NOMO-1 treated with dmso at 0.1 percent for 144 hours (cell line): ENCODE measurements around the gene MBNL2.

Experiments used
- DNase-seq: peaks from one replicate; lab custom pipeline; 2025; ENCODE audit not compliant: unreplicated experiment; lab: John Stamatoyannopoulos, UW

Gene MBNL2

DNA sequence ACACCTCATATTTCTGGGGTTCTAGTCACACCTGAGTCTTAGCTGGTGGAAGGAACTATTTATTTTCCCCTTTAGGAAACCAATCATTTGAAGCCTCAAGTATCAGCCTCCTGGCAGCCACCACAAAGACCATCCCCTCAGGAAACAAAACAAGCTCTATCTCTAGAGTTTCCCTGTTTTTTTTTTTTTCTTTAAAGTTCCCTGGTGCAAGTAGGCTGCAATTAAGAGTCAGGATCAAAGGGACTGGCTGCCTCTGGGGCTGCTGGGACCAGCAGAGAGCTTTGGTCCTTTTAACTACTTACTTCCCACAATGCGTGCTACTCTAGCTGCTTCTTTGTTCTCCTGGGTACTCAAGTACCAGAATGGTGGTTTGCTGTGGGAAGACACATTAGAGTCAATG, 11.4 kb downstream of the MBNL2 start:
- no peak for DNase-seq

DNA sequence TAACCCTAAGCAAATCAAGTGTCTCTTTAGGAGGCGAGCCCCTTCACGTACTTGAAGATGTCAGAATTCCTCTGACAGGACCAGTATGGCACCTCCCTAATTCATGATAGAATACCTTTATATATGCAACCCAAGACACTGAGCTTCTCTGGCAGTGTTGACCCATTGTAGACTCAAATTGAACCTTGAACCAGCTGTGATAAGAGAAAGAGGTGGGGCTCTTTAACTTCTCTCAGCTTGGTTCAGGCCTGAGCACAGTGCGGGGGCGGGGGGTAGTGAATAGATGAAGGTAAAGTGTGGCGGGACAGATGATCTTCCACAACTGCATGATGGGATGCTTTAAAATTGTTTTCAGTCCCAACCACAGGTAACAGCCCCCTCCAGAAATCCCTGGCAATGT, 12.1 kb downstream of the MBNL2 start:
- no peak for DNase-seq

DNA sequence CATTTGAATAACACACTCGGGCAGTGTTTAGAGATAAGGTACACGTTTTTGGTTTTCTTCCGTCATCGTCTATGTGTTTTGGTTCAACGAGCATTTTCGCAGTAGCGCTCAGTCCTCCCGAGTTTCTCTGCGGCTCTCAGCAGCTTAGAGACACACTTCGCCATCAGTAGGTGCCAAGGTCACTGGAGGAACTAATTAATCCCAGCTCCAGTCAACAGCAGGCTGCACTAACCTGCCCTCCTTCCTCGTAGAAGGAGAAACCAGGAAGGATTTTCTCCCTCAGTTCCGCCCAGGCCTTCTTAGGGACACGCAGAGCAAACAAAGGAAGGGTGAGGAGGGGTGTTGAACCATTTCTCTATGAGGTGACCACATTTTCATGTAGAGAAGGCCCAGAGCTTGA, 12.6 kb downstream of the MBNL2 start:
- DNase-seq: no peak

DNA sequence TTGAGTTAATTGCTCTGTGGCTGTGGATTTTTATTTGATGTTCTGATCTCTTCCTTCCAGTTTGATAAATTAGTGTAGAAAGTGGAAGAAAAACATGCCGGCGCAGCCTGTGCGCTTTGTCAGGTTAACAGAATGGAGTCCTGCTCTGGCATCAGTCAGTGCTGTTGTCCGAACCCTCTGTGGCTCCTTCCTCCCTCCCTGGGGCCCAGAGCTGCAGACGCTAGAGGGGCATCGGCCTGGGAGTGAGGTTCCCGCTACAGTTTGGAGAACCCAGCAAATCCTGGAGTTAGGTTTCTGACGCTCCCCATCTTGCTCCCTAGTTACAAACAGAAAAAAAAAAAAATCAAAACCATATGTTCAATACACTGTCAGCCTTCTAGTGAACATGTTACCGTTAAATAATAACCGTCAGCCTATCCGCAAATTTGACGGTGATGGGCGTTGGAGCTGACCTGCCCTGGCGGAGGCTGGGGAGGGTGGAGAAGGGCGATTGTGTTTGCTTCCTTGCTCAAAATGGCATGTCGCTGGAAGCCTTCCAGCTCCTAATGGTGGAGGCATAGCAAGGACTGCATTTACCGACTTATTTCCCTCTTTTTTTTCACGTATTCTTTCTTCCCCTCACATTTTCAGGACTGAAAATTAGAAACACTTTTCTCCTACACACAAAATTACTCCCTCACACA, 13.6 kb downstream of the MBNL2 start:
- DNase-seq: no peak

DNA sequence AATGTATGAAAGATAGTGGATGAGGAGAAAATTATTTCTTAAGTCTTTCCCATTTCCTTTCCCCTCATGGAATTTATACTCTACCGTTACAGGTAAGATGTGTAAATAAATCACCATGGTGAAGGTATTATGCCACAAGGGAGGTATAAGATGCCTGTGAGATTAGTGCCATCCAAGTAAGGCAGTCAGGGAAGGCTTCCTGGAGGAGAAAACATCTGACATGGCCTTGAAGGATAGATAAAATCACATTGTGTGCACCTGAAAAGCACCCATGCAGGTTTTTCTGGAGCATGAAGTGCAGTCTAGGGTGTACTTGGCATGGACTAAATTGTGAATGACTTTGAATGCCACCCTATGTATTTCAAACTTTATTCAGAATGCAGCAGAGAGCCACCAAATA, 15.3 kb downstream of the MBNL2 start:
- no peak for DNase-seq

DNA sequence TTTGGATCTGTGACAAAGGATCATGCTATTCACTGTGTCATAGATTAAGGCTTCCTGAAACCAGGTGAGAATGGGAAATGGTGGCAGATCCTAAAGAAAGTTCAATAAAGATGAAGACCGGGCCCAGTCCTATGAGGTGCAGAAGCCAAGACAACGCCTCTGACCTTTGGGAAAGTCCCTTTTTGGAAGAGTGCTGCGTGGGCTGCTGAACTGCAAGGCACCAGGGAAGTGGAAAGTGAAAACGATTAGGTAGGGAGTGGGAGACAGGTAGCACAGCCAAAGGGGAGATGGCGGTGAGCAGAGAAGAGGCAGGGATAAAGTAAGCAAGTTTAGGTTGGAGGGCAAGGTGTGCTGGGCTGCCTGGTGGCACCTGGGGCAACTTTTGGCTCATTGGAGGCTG, 16.3 kb downstream of the MBNL2 start:
- DNase-seq: no peak

DNA sequence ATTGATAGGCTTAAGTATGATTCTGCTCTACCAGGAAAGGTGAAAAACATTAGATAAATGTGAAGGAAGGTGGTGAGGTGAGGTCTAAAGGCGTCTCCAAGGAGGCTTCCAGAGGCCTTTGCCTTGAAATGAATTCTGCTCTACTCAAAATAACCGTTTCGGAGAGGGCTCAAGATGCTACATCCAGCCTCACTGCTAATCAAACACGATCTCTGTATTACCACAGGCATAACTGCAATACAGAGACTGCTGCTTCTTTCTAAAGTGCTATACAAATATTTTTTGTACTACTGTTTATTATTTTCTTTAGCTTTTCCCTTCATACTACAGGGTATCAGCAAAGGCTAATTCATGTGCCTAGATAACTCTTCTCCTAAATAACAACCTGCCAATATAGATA, 16.8 kb downstream of the MBNL2 start:
- no peak for DNase-seq

DNA sequence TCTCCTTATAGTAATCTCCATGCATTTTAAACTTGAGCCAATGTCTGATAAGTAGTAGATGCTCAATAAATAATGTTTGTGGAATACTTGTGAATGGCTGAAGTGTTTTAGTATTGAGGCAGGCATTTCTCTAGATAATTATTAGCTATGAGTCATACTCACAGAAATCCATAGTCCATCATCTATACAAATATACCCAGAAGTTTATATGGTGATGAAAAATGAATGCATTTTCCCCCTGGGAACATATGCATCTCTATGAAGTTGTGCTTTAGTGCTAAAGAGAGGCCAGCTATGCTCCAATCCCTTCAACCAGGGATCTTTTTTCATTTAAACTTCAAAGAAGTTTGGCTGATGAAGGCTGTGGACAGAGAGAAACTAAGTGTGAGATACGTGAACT, 17.2 kb downstream of the MBNL2 start:
- DNase-seq: no peak

DNA sequence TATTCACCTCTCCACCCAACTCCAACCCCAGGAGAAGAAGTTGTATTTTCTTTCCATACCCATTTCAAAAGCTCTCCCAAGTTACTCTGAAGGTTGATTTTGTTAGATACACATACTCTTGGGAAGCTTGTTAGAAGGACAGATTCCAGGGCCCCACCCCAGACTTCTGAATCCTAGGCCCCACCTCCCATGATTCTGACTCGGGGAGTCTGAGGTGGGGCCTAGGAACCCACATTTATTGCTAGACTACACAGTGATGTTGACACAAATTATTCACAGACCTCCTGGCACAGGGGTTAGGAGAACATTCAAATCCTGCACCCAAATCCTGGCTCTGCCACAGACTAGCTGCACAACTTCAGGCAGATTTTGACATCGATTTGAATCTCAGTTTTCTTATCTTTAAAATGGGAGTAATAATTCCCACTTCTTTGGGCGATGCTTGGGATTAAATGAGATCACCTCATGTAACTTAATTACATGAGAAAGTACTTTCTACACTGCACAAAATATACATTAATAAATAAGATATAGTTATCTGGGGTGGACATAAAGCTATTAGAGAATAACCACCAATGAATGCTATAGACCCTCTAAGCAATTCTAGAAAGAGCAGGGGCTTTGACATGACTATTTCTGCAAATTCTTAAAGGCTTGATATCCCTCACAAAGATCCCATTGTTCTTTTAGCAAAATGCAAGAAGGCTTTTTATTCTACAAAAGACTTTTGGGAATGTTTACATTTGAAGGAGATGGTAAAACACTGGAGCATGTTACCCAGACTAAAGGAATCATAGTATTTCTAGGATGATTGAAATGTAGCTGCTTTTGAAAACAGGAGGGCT, 18.0 kb downstream of the MBNL2 start:
- DNase-seq: no peak

DNA sequence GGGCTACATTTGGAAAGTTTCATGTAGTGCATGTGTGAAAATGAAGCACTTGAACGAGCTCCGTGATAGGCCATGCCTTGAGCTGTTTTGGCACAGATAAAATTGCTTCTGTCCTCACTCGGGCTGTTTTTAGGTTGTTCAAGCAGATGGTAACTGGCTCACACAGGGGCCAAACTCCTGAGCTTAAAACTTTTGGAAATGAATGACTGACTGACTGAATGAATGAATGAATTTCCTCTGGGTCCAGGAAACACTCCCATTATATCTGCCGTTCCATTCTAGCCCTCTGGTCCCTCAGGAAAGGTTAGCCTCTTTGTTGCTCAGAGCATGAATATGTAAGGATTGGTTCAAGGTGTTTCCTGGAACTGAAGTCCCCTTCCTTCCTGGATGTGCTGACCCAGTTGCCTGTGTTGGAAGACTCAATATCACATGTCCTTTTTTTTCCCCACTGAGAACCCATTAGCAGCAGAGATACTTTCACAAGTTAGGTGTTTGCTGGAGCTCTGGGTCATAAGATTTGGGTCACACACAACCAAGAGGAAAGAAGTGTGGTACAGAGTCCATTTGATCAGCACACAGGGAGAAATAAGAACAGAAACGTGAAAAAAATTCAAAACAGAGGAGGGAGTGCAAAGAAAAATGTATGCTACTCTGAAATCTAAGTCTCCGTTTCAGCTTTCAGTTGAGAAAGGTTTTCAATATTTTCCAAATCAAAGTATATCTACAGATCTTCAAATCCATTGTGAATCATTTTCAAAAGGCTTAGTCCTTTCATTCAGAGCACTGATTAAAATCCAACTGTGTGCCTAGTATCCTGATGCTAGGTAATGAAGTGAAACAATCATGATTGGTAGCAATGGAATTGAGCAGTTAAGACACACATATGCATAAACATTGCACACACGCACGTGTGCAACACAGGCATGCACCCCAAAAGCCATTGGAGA, 18.9 kb downstream of the MBNL2 start:
- no peak for DNase-seq

DNA sequence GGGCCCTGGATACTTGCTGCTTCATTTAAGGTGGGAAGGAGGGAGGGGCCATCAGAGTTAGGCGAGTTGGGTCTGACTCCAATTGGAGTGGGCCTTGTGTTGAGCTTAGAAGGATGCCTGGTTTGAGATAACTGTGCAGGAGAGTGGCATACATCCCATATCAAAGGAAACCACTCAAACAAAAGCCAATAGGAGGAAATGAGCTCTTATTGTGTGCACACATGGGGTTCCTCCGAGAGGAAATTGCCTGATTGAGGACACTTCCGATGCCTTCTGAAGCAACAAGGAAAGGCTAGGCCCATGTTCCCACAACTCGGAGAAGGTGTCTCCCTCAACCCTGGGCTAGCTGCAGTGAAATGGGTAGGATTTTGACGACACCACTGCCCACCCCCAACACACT, 19.6 kb downstream of the MBNL2 start:
- DNase-seq: no peak

DNA sequence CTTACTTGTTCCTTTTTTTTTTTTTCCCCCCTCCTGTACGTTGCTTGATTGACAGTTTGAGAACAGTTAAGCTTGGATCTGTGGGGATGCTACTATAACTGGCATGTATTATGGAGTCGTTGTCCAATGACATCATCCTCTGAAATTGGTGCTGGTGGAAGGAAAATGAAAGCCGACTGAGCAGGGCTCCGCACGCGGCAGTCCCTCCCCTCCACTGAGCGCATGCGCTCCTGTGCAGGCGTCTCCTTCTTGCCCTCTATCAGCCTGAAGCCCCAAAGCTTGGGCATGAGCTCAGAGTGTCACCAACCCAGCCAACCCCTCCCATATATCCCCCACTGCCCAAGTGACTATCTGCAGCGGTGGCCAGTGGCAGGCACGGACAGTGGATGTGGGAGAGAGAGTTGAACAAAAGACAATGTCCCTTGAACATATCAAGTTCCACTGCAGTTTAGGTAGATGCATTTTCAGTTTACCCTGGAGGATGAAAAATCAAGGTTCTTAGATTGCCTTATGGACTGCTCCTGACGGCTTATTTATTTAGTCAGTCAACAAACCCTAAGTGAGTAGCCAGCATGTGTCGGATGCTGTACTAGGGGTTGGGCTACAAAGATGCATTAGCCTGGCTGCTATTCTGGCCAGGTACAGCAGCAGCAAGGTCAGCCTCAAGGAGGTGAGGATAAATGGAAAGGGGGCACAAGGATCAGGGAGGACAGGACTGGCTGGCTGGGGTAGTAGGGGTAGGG, 20.8 kb downstream of the MBNL2 start:
- DNase-seq: no peak

DNA sequence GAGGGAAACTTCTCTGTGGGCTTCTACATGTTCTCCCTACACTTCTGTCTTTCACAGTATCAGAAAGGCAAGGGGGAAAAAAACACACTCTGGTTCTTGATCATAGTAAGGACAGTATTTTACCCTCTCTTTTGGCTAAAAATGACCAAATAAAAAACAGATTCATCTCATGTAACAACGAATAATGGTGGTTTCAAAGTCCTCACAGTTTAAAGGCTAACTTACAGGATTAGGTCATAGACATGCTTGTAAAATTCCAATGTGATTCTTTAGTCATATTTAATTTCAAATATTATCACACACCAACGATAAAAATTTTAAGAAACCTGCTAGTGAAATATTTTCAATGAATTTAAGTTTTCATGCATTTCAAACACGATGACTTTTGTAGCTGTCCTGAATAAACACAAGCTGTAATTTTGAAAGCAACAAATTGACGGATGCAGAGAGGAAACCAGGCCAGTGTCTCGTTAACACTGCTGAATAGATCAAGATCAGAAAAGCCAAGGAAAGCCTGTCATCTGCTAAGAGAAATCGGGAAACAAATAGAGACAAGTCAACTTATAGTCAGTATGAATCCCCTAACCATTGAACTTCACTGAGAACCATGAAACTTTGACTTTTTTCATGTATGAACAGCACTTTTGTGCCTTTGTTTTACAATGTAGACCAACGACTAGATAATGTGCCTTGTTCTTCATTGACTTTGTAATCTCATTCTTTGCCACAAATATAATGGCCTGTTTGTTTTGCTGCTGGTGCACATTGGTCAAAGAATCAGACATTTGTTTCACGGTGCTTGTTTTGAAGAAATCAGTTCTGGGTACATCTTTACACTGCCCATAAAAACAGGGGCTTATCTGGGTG, 22.0 kb downstream of the MBNL2 start:
- no peak for DNase-seq

DNA sequence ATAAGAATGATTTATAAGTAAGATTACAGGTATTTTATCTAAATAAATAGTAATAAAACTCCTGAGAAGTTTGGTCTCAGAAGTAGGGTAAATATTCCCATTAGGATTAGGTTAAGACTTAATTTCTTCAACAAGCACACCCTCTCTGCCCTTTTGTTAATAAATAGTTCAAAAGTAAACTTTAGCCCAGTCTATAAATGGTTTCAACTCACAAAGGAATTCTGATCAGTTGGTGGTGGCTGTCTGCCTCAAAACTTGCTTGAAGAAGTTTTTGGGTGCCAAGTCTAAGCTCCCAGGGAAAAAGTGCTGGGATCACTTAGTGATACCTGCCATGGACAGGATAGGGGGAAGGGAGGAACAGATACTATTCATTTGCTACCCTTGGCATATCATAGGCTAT, 22.9 kb downstream of the MBNL2 start:
- DNase-seq: no peak

DNA sequence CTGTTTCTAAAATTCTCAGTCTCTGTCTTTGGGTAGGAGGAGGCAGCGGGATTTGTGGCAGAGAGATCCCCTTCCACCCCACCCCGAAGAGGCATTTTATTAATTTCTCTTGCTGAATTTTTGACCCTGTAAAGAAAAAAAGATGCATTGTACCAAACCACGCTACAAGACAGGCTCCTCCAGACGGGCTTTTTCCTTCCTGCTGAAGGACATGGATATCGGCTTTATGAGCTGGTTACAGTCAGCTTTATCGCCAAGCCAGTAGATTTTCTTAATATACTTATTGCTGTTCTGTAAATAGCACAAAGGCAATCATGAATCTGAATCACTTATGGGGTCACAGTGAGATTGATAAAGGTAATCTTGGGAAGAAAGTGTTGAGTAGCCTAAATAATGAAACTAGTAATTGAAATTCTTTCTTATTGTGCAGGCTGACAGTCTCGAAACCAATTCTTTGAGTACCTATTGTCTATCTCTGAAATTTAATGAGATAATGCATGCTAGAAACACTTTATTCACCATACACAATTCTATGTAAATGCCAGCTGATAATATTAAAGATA, 24.5 kb downstream of the MBNL2 start:
- no peak for DNase-seq

DNA sequence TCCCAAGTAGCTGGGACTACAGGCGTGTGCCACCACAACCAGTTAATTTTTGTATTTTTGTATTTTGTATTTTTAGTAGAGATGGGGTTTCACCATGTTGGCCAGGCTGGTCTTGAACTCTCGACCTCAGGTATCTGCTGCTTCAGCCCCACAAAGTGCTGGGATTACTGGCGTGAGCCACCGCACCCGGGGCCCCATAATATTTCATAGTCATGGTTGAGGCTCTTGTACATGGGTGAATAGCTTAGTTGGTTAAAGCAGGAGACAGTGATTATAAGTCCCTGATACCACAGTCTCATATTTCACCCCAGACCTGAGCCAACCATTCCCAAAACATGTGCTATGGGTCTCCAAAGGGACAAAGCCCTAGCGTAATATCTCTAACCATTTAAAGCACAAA, 26.1 kb downstream of the MBNL2 start:
- no peak for DNase-seq

DNA sequence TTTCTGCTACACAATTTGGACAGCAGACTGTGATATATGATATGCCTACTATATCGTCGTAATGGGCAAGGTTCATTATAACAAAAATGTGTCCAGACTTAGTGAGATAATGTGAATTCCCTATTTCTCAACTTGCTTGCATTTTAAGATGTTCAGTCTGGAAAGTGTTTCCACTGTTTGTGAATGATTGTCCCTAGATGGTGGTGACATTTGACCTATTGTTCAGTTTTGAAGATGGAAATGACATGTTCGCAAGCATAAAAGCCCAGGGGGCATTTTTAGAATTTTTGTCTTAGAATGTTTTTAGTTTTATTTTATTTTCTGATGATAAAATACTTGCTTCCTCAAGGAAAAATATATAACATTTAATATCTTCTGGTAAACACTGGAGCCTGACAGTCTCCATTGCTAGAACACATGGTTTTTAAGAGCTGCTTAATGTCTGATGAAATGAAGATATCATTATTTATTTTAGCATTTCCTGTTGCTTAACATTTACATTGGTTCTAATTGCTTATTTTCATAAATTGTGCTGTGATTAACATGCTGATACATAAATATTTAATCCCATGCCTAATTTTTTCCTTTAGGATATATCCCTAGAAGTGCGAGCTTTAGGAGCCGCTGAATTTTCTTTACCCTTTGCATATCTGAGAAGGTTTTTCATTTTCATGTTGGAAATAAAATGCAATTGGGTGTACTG, 27.1 kb downstream of the MBNL2 start:
- DNase-seq: no peak

DNA sequence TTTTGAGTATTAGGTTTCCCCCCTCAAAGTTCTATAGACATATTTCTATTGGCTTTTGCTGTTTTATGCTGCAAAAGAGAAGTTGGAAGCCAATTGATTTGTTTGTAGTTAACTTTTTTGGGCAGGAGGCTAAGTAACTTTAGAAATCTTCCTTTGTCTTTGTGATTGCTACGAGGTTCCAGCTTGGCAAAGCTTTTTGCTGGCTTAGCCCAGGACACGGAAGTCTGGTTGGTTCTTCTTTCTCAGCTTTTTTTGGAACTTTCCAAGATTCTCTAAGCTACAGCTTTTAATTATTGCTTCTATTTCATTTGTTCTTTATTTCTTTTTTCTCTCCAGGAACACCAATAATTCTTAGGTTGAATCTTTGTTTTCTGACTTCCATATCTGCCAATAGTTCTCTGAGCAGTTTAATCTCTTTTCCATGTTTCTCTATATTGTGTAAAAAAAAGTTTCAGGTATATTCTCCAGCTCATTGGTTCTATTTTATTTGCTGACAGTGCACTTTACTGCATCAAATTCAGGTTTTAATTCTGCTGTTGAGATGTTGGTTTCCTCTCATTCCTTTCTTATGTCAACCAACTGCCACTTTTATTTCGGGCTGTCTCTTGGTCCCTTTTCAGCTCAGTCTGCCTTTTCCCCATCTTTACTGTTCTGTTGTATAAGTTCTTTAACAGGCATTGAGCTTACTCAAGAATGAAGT, 27.8 kb downstream of the MBNL2 start:
- DNase-seq: no peak
